IPS DF 6.9 (cell line): ENCODE results near the gene LIPG.

Source experiments
- DNase-seq: peaks from one replicate; pipeline ENCODE4 v3.0.0-alpha.2; 2013; ENCODE audit warnings: low read depth, low spot score
- H3K27ac ChIP-seq: one replicate; pipeline ENCODE4 v1.5.1; 2013; ENCODE audit warnings: low read length, control low read depth
- H3K27me3 ChIP-seq: 2 replicates; pipeline ENCODE4 v1.6.1; 2013; ENCODE audit warnings: mild to moderate bottlenecking, low read length; ENCODE audit not compliant: control insufficient read depth, insufficient read depth
- H3K36me3 ChIP-seq: 2 replicates; pipeline ENCODE4 v1.6.1; 2013; ENCODE audit warnings: low read length; ENCODE audit not compliant: control insufficient read depth, insufficient read depth
- H3K4me1 ChIP-seq: 2 replicates; pipeline ENCODE4 v1.6.1; 2013; ENCODE audit warnings: low read length; ENCODE audit not compliant: control insufficient read depth, insufficient read depth
- H3K4me3 ChIP-seq: 2 replicates; pipeline ENCODE4 v1.5.1; 2013; ENCODE audit warnings: mild to moderate bottlenecking, low read length
- H3K9me3 ChIP-seq: 2 replicates; pipeline ENCODE4 v1.6.1; 2013; ENCODE audit warnings: low read length, inconsistent platforms; ENCODE audit not compliant: control insufficient read depth, insufficient read depth
- WGBS: extraction: QIAGEN DNeasy Blood & Tissue Kit; methylation state at CpG from one replicate; pipeline ENCODE4 v1.1.7; 2013; ENCODE audit warnings: mixed read lengths, missing lambda C conversion rate; ENCODE audit not compliant: insufficient read length, insufficient coverage; 5-methylcytosine and 5-hydroxymethylcytosine counted together

Gene LIPG

DNA sequence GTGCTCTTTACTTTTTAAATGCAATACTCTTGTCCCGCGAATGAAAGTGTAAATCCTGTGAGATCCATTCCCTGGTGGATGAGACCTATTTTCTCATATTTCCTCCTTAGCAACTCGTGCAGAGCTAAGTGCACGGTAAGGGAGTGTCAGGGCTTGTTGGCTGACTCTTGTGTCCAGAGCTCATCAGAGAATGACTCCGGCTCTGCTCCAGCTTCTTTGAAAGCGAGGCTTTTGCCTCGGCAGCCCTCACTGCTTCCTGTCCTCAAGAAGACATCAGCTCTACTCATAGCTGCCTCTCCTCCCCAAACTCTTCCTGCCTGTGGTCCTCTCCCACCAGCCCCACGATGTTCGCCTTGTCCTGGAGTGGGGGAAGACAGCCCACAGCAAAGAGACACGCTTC lies 70.7 kb downstream of the LIPG start:
- 0 out of 2 replicates have a peak, but pooled peaks cover 1% of the 10 kb centered on the region for H3K4me1 ChIP-seq
- no peaks in the 10 kb centered on the region for H3K36me3 ChIP-seq
- H3K4me3 ChIP-seq, result no peak overlapping the region
- DNase-seq, result no peak
- no peaks in the 10 kb centered on the region for H3K27me3 ChIP-seq
- no CpG with 5 or more reads among the region's 10 CpGs for WGBS
- H3K27ac ChIP-seq, result no peak overlapping the region
- no peaks in the 10 kb centered on the region for H3K9me3 ChIP-seq

DNA sequence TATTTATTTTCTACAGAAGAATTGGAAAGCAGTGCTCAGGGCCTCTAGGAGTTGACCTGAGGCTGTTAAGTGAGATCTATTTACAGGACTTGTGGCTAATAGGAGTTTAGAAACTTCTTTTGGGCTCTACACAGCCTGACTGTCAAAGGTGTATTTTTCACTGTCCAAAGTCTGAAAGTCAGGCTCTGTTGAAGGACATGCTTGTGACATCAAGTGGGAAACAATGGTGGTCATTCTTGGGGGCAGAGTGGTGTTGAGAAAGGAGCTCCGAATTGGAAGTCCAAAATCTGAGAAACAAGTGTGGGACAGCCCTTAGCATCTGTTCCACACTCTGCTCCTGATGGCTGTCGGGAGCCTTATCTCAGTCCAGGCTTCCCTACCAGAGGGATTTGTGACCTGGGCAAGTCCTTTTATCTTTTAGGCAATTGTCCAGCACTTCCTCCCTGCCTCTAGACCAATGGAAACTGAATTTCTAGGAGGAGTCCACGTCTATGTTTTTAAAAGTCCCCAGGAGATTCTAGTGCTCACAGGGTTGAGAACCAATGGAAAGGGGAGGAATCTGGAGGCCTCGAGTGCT lies 76.4 kb downstream of the LIPG start:
- Histone ChIP-seq H3K4me3 (no peak overlapping the region), H3K9me3 (no peaks in the 10 kb centered on the region), H3K36me3 (no peaks in the 10 kb centered on the region), H3K27ac (no peak overlapping the region), H3K27me3 (no peaks in the 10 kb centered on the region), H3K4me1 (no peaks in the 10 kb centered on the region)
- no CpG with 5 or more reads among the region's 4 CpGs for WGBS
- DNase-seq, result no peak

DNA sequence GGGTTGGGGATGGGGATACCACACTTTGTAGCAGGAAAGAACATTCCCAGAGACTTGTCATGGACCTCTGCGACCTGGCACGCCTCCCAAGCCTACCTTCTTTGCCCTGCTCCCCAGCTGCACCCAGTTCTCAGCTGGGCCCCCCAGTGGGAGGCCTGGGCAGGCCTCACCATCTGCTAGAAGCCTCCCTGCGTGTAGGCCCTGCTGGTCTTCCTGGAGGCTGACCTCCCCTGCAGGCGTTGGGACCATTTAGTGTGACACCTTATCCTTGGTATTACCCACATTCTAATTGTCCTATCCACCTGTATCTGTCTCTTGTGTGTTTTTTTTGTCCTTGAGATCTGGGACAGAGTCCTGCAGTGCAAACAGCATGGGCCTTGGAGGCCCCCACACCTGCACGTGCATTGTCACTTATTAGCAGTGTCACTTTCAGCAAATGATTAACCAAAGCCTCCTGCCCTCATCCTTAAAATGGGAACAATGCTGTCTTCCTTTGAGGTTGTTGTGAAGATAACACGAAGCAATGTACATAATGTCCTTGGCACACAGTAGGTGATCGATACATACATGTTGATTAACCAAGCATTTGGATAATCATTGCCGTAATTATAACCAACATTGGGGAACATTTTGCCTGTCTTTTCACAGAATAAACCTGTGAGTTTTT lies 77.2 kb downstream of the LIPG start:
- no peak for DNase-seq
- Histone ChIP-seq H3K4me1 (no peaks in the 10 kb centered on the region), H3K36me3 (no peaks in the 10 kb centered on the region), H3K9me3 (no peaks in the 10 kb centered on the region), H3K27ac (no peak overlapping the region), H3K4me3 (no peak overlapping the region), H3K27me3 (no peaks in the 10 kb centered on the region)
- WGBS, result no CpG with 5 or more reads among the region's 8 CpGs

DNA sequence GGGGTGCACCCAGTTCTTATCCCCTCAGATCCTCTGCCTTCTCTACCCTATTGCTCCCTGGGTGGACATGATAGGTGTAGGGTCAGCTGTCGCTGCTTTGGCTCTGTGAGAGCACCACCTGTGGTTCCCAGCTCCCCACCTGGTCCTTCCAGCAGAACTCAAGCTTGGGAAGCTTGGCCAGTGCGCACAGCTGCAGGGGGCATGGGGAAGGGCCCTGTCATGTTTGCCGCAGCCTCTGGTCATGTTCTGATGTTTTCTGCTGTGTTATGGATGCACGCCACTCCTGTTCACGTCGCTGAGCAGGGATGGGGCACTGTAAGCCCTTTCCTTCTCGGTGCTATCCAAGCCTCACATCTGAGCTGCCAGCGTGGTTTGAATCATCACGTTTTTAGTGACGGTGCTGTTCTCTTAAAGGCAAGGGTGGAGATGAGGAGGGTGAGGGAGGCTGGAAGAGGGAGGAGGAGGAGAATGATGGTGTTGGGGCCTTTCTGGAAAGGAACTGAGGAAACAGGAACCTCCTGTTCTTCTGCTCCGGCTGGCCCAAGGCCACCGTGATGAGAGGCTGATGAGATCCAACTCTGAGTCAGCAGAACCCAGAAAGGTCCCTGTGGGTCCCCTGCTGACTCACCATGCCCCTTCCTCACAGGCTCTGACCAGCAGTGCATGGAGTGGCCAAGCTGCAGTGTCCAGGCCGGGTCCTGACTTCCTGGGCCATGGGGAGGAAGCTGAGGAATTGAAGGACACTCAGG lies 78.0 kb downstream of the LIPG start:
- DNase-seq, result no peak
- Histone ChIP-seq H3K36me3 (no peaks in the 10 kb centered on the region), H3K27me3 (no peaks in the 10 kb centered on the region), H3K9me3 (no peaks in the 10 kb centered on the region), H3K4me1 (no peaks in the 10 kb centered on the region), H3K27ac (no peak overlapping the region), H3K4me3 (no peak overlapping the region)
- no CpG with 5 or more reads among the region's 13 CpGs for WGBS

DNA sequence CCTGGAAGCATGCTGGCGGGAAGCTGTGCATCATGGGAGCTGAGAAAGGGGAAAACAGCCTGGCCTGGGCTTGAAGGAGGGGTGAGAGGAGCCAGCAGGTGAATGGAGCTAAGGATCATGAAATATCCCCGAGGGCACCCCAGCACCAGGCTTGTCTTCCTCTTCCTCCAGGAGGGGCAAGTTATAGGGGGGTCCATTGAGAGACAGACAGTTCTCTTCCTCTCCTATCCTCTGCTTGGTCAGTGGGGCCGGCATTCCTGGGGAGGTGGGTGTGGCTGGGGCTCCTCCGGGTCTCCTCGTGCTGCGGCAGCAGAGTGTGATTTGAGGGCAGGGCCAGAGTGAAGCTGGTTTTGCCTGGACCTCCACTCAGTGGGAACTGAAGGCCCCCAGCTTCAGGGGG lies 78.9 kb downstream of the LIPG start:
- no CpG with 5 or more reads among the region's 6 CpGs for WGBS
- Histone ChIP-seq H3K36me3 (no peaks in the 10 kb centered on the region), H3K9me3 (no peaks in the 10 kb centered on the region), H3K27me3 (no peaks in the 10 kb centered on the region), H3K4me3 (no peak overlapping the region), H3K4me1 (no peaks in the 10 kb centered on the region), H3K27ac (no peak overlapping the region)
- DNase-seq, result no peak

DNA sequence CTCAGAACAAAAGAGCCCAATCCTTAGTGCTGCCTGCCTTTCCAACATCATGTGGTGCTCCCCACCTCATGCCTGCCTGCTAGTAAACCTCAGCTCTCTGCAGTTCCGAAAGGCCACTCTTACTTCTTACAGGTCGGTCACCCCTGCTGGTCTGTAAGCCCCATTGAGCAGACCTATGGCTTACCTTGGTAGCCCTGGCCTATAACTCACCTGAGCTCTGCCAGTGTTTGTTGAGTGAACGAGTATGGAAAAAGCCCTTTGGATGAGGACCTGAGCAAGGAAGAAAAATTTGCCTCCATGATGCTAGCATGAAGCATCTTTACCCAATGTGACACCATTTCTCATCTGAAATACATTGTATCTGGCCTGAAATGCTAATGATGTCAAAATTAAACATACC lies 83.3 kb downstream of the LIPG start:
- Histone ChIP-seq H3K27ac (no peak overlapping the region), H3K36me3 (no peaks in the 10 kb centered on the region), H3K27me3 (no peaks in the 10 kb centered on the region), H3K4me1 (no peaks in the 10 kb centered on the region), H3K9me3 (no peaks in the 10 kb centered on the region), H3K4me3 (no peak overlapping the region)
- DNase-seq, result no peak
- WGBS, result no CpG with 5 or more reads among the region's 3 CpGs

DNA sequence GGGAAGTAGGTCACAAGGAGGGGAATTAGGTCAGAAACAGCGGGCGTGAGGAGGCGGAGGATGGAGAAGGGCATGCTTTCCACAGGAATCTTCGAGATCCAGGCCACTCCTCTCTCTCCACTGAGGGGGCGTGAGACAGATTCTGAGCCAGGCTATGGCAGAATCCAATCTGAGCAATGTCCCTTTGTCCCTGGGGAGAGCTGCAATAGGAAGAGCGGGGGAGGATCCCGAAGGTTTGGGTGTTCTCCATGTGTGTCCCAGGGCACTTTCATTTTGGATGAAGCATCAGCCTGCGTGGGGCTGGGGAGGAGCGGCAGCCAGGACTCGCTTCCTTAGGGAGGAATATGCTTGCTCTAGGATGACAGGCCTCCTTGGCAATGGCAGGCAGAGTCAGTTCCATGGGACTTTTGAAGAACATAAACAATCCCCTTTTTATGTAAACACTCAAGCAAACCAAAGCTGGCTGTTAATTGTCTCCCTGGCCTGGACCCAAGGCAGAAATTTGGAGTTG lies 84.0 kb downstream of the LIPG start:
- no CpG with 5 or more reads among the region's 10 CpGs for WGBS
- H3K4me3 ChIP-seq, result no peak overlapping the region

DNA sequence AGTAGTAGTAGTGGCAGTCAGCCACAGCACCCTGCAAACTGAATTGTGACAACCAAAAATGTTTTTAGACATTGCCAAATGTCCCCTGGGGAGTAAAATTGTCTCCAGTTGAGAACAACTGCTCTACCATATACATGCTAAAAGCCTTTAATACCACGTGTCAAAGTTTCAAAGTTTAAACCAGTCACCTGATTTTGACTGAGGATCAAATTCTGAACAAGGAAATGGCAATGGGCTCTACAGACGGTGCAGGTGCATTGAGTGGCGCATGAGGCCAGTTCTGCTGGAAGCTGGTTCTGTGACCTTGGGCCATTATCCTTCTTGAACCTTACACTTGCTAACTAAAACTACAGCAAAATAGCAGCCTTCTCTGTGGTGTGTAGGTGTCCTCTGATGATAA lies 85.0 kb downstream of the LIPG start:
- no peak overlapping the region for H3K4me3 ChIP-seq
- no peak overlapping the region for H3K27ac ChIP-seq
- no peak for DNase-seq
- WGBS, result no CpG with 5 or more reads among the region's 3 CpGs
- no peaks in the 10 kb centered on the region for H3K36me3 ChIP-seq
- no peaks in the 10 kb centered on the region for H3K4me1 ChIP-seq
- no peaks in the 10 kb centered on the region for H3K27me3 ChIP-seq
- H3K9me3 ChIP-seq, result no peaks in the 10 kb centered on the region

More for the DNA sequence above, 84.0 kb downstream of the LIPG start:
- no peaks in the 10 kb centered on the region for H3K36me3 ChIP-seq
- H3K4me1 ChIP-seq, result no peaks in the 10 kb centered on the region
- no peak for DNase-seq
- no peak overlapping the region for H3K27ac ChIP-seq
- H3K9me3 ChIP-seq, result no peaks in the 10 kb centered on the region
- no peaks in the 10 kb centered on the region for H3K27me3 ChIP-seq

DNA sequence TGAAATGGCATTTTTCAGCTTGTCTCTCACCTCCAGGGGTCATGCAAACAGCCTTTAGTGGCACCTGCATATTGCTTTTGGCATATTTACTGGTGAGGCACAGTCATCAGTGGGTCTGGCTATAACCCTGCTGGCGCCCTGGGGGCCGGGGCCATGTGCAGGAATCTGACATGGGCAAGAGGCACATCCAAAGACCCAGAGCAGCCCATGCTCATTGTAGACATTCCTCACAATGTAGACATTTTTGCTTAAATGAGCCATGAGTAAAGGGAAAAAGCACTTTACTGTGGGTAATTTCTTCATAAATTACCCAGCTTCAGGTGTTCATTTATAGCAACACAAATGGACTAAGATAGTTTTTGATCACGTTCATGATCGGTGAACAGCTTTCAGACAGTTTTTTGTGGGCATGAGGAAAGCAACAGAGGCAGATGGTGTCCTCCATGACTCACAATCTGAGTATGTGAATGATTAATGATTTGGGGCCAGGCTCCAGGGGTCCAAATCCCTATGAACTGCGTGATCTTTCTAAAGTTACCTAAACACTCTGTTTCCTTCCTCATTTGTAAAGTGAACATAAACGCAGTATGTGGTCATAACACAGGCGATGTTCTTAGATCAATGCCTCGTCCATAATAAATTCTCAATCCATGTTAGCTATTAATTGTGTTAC lies 85.8 kb downstream of the LIPG start:
- Histone ChIP-seq H3K9me3 (no peaks in the 10 kb centered on the region), H3K36me3 (no peaks in the 10 kb centered on the region), H3K27ac (no peak overlapping the region), H3K27me3 (no peaks in the 10 kb centered on the region), H3K4me1 (no peaks in the 10 kb centered on the region), H3K4me3 (no peak overlapping the region)
- no CpG with 5 or more reads among the region's 8 CpGs for WGBS
- no peak for DNase-seq

DNA sequence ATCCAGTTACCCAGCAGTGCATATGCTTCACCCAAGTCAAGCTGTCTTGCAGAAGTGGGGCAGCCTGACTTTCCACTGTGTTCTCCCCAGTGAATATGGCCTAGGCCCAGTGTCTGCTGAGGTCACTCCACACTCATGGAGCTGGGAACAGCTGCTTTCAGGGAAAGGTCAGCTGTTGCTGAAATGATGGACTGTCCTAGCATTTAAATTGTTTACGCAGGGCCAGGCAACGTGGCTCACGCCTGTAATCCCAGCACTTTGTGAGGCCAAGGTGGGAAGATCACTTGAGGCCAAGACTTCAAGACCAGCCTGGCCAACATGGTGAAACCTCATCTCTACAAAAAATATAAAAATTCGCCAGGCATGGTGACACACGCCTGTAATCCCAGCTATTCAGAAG lies 86.5 kb downstream of the LIPG start:
- Histone ChIP-seq H3K27ac (no peak overlapping the region), H3K27me3 (no peaks in the 10 kb centered on the region), H3K9me3 (no peaks in the 10 kb centered on the region), H3K4me3 (no peak overlapping the region), H3K36me3 (no peaks in the 10 kb centered on the region), H3K4me1 (no peaks in the 10 kb centered on the region)
- WGBS, result no CpG with 5 or more reads among the region's 5 CpGs
- no peak for DNase-seq
